Measurements from ENCODE around the gene SYS1.

SYS1 gene

GRCh38 chr20:45358282-45359068 lies 4.5 kb upstream of the SYS1 start:
- no peak for DNase-seq

GRCh38 chr20:45359069-45359405 lies 3.9 kb upstream of the SYS1 start:
- DNase-seq, result no peak

GRCh38 chr20:45359406-45360148 lies 3.4 kb upstream of the SYS1 start:
- no peak for DNase-seq

GRCh38 chr20:45361793-45362192 lies 1.2 kb upstream of the SYS1 start:
- DNase-seq, result no peak

- DNase-seq, result no peak
Observed at GRCh38 chr20:45363611-45364492, 896 bp downstream of the SYS1 start.

GRCh38 chr20:45365444-45365970 lies 2.6 kb downstream of the SYS1 start:
- DNase-seq, result no peak

GRCh38 chr20:45366192-45366591 lies 3.2 kb downstream of the SYS1 start:
- no peak for DNase-seq

GRCh38 chr20:45366631-45367030 lies 3.7 kb downstream of the SYS1 start:
- DNase-seq, result no peak

- DNase-seq, result no peak
Observed at GRCh38 chr20:45367126-45367525, 4.2 kb downstream of the SYS1 start.

- DNase-seq, result no peak
Observed at GRCh38 chr20:45368221-45368980, 5.4 kb downstream of the SYS1 start.

GRCh38 chr20:45370571-45371160 lies 7.7 kb downstream of the SYS1 start:
- DNase-seq, result no peak

- DNase-seq, result no peak
Observed at GRCh38 chr20:45372241-45372640, 9.3 kb downstream of the SYS1 start.

- no peak for DNase-seq
Observed at GRCh38 chr20:45372646-45373352, 9.8 kb downstream of the SYS1 start.

GRCh38 chr20:45373353-45374100 lies 10.6 kb downstream of the SYS1 start:
- DNase-seq, result peak; percentile 68 to 89 (median 80)

- DNase-seq, result no peak
Observed at GRCh38 chr20:45374101-45374467, 11.1 kb downstream of the SYS1 start.

GRCh38 chr20:45374966-45375365 lies 12.0 kb downstream of the SYS1 start:
- no peak for DNase-seq

- DNase-seq, result no peak
Observed at GRCh38 chr20:45377269-45377668, 14.3 kb downstream of the SYS1 start.

GRCh38 chr20:45378191-45378590 lies 15.2 kb downstream of the SYS1 start, which contains the start of gene TP53TG5:
TSS of gene TP53TG5 (minus strand) at chr20:45378325. CDS start at chr20:45378236, 89 bp downstream.
- no peak for DNase-seq

GRCh38 chr20:45387274-45387673 lies 24.3 kb downstream of the SYS1 start:
- DNase-seq, result no peak

- no peak for DNase-seq
Observed at GRCh38 chr20:45390931-45391330, 28.0 kb downstream of the SYS1 start.

GRCh38 chr20:45391559-45391958 lies 28.6 kb downstream of the SYS1 start:
- DNase-seq, result no peak

Measured in activated naive CD4-positive, alpha-beta T cell (primary cell).